IMR-90 (cell line): ENCODE results near the gene NTM. TPM values are rescaled to one million over a fixed set of nuclear protein-coding genes. Genes with fewer than 3 reads are reported as not detected.

Experiments used
- ATAC-seq: fragments of 200-7000 bp; cut with Tn5 transposase; 2 replicates; pipeline ENCODE4 v1.9.1; 2020; ENCODE audit warnings: low read depth, mild to moderate bottlenecking, moderate library complexity
- BruUV-seq: library from RNA; stranded (reverse); fragments of 400-500 nt; replicated peaks from 2 replicates; lab custom pipeline; 2021; lab: Mats Ljungman, UMichigan
- CTCF ChIA-PET: fragments of 300-600 bp; formaldehyde crosslinking; extraction: SDS; loops from one replicate; lab custom pipeline; 2021; ENCODE audit warnings: antibody characterized with exemption; lab: Yijun Ruan, JAX
- POLR2A ChIA-PET: fragments of 300-600 bp; sonication (Branson Sonifier 250); formaldehyde crosslinking; loops from one replicate; lab custom pipeline; 2022; ENCODE audit warnings: antibody characterized with exemption; ENCODE audit not compliant: unreplicated experiment; lab: Charles Lee
- DNase-seq: peaks from one replicate; pipeline ENCODE4 v3.0.0; 2013
- H2AFZ ChIP-seq: replicated peaks from 2 replicates; pipeline ENCODE3; 2013; ENCODE audit warnings: low read length, mild to moderate bottlenecking; ENCODE audit not compliant: poor library complexity
- H2AK5ac ChIP-seq: 2 replicates; pipeline ENCODE4 v1.6.1; 2013; ENCODE audit warnings: low read depth, low read length, inconsistent platforms
- H2AK9ac ChIP-seq: replicated peaks from 2 replicates; pipeline ENCODE3; 2013; ENCODE audit warnings: mild to moderate bottlenecking, low read depth, low read length, moderate library complexity; ENCODE audit not compliant: poor library complexity
- H2BK120ac ChIP-seq: 2 replicates; pipeline ENCODE4 v1.6.1; 2013; ENCODE audit warnings: low read depth, low read length, inconsistent platforms
- H2BK15ac ChIP-seq: 3 replicates; pipeline ENCODE4 v1.6.1; 2013; ENCODE audit warnings: low read depth, low read length, inconsistent platforms
- H2BK20ac ChIP-seq: 2 replicates; pipeline ENCODE4 v1.6.1; 2013; ENCODE audit warnings: low read depth, mild to moderate bottlenecking, inconsistent platforms, low read length, moderate library complexity
- H2BK5ac ChIP-seq: 2 replicates; pipeline ENCODE4 v1.6.1; 2013; ENCODE audit warnings: mild to moderate bottlenecking, low read depth, low read length, inconsistent platforms; ENCODE audit not compliant: poor library complexity, severe bottlenecking
- H3K14ac ChIP-seq: replicated peaks from 2 replicates; pipeline ENCODE4 v1.6.1; 2013; ENCODE audit warnings: low read depth, low read length, inconsistent platforms
- H3K18ac ChIP-seq: 2 replicates; pipeline ENCODE4 v1.6.1; 2013; ENCODE audit warnings: low read depth, low read length, control low read depth
- H3K23ac ChIP-seq: 2 replicates; pipeline ENCODE4 v1.6.1; 2013; ENCODE audit warnings: low read depth, low read length, inconsistent platforms
- H3K27ac ChIP-seq: 2 replicates; pipeline ENCODE4 v1.5.1; 2013; ENCODE audit warnings: mild to moderate bottlenecking, control low read depth, low read length; ENCODE audit not compliant: insufficient read depth
- H3K27me3 ChIP-seq: 2 replicates; pipeline ENCODE4 v1.6.1; 2013; ENCODE audit warnings: low read length; ENCODE audit not compliant: control insufficient read depth, insufficient read depth
- H3K36me3 ChIP-seq: 2 replicates; pipeline ENCODE4 v1.6.1; 2013; ENCODE audit warnings: low read length, mixed read lengths; ENCODE audit not compliant: control insufficient read depth, insufficient read depth
- H3K4ac ChIP-seq: 2 replicates; pipeline ENCODE4 v1.6.1; 2013; ENCODE audit warnings: low read depth, low read length, inconsistent platforms
- H3K4me1 ChIP-seq: 2 replicates; pipeline ENCODE4 v1.6.1; 2013; ENCODE audit warnings: low read length, mixed read lengths; ENCODE audit not compliant: control insufficient read depth, insufficient read depth
- H3K4me2 ChIP-seq: 2 replicates; pipeline ENCODE4 v1.6.1; 2013; ENCODE audit warnings: low read depth, mild to moderate bottlenecking, control low read depth, low read length, moderate library complexity
- H3K4me3 ChIP-seq: 2 replicates; pipeline ENCODE4 v1.5.1; 2013; ENCODE audit warnings: low read depth, mild to moderate bottlenecking, control low read depth, low read length, moderate library complexity; ENCODE audit not compliant: insufficient read depth
- H3K56ac ChIP-seq: 2 replicates; pipeline ENCODE4 v1.6.1; 2013; ENCODE audit warnings: low read length, inconsistent platforms; ENCODE audit not compliant: insufficient read depth; ENCODE audit errors: extremely low read depth
- H3K79me1 ChIP-seq, 2 experiments: 2 replicates each; pipeline ENCODE4 v1.6.1; 2013; ENCODE audit warnings: low read length in 2 of 2, inconsistent platforms in 1 of 2, low read depth in 1 of 2
- H3K9ac ChIP-seq: 2 replicates; pipeline ENCODE4 v1.6.1; 2013; ENCODE audit warnings: low read depth, low read length, control low read depth
- H3K9me1 ChIP-seq: 2 replicates; pipeline ENCODE4 v1.6.1; 2013; ENCODE audit warnings: low read length, inconsistent platforms; ENCODE audit not compliant: insufficient read depth
- H3K9me3 ChIP-seq: 2 replicates; pipeline ENCODE4 v1.6.1; 2013; ENCODE audit warnings: low read length; ENCODE audit not compliant: control insufficient read depth, insufficient read depth
- H4K20me1 ChIP-seq: 2 replicates; pipeline ENCODE4 v1.6.1; 2013; ENCODE audit warnings: low read length, inconsistent platforms; ENCODE audit not compliant: insufficient read depth
- H4K5ac ChIP-seq: 2 replicates; pipeline ENCODE4 v1.6.1; 2013; ENCODE audit warnings: mild to moderate bottlenecking, low read depth, low read length, control low read depth
- H4K8ac ChIP-seq, 2 experiments: 2 replicates each; pipeline ENCODE4 v1.6.1; 2013; ENCODE audit warnings: low read depth in 2 of 2, low read length in 2 of 2, control low read depth in 1 of 2, inconsistent platforms in 1 of 2
- H4K91ac ChIP-seq: 2 replicates; pipeline ENCODE4 v1.6.1; 2013; ENCODE audit warnings: low read depth, low read length, inconsistent platforms; ENCODE audit not compliant: insufficient read depth
- CEBPB ChIP-seq: IDR thresholded peaks from 2 replicates; pipeline ENCODE4 v1.6.1; 2012; ENCODE audit warnings: low read depth, low read length, improper control_type of control experiment
- CHD1 ChIP-seq: IDR thresholded peaks from 2 replicates; pipeline ENCODE4 v1.6.1; 2012; ENCODE audit warnings: low read depth, low read length, improper control_type of control experiment
- CTCF ChIP-seq: conservative IDR thresholded peaks from 2 replicates; pipeline ENCODE4 v1.5.1; 2012; ENCODE audit warnings: mild to moderate bottlenecking, low read depth, low read length, improper control_type of control experiment
- ELK1 ChIP-seq: fragments of 150-350 bp; IDR thresholded peaks from 2 replicates; pipeline ENCODE4 v1.6.1; 2016; ENCODE audit warnings: low read depth, mild to moderate bottlenecking, low read length, moderate library complexity, borderline replicate concordance
- FOS ChIP-seq: fragments of 150-350 bp; IDR thresholded peaks from 2 replicates; pipeline ENCODE4 v1.6.1; 2016; ENCODE audit warnings: low read depth, low read length
- MAZ ChIP-seq: IDR thresholded peaks from 2 replicates; pipeline ENCODE4 v1.6.1; 2012; ENCODE audit warnings: low read depth, mild to moderate bottlenecking, low read length, improper control_type of control experiment, moderate library complexity, borderline replicate concordance
- MXI1 ChIP-seq: IDR thresholded peaks from 2 replicates; pipeline ENCODE4 v1.6.1; 2012; ENCODE audit warnings: low read depth, mild to moderate bottlenecking, low read length, moderate library complexity, borderline replicate concordance
- NFE2L2 ChIP-seq: fragments of 150-350 bp; IDR thresholded peaks from 2 replicates; pipeline ENCODE4 v1.6.1; 2016; ENCODE audit warnings: low read depth, mild to moderate bottlenecking, low read length
- POLR2A ChIP-seq: IDR thresholded peaks from 2 replicates; pipeline ENCODE4 v1.6.1; 2012; ENCODE audit warnings: mild to moderate bottlenecking, low read depth, low read length
- RAD21 ChIP-seq: IDR thresholded peaks from 2 replicates; pipeline ENCODE4 v1.6.1; 2012; ENCODE audit warnings: low read length, improper control_type of control experiment
- RCOR1 ChIP-seq: IDR thresholded peaks from 2 replicates; pipeline ENCODE4 v1.6.1; 2012; ENCODE audit warnings: mild to moderate bottlenecking, low read length, improper control_type of control experiment; ENCODE audit not compliant: insufficient replicate concordance
- RFX5 ChIP-seq: IDR thresholded peaks from 2 replicates; pipeline ENCODE4 v1.8.0; 2012; ENCODE audit warnings: low read depth, mild to moderate bottlenecking, low read length, moderate library complexity
- SMC3 ChIP-seq: fragments of 150-350 bp; IDR thresholded peaks from 2 replicates; pipeline ENCODE4 v1.6.1; 2016; ENCODE audit warnings: low read depth, mild to moderate bottlenecking, antibody characterized with exemption, low read length, moderate library complexity
- USF2 ChIP-seq: fragments of 150-350 bp; IDR thresholded peaks from 2 replicates; pipeline ENCODE4 v1.6.1; 2017; ENCODE audit warnings: mild to moderate bottlenecking, antibody characterized with exemption, low read length, low read depth
- WGBS, 2 experiments: methylation state at CpG; one replicate each; pipeline versions ENCODE4 v1.1.5 to v1.1.7; 2013; ENCODE audit warnings: missing lambda C conversion rate in 2 of 2; ENCODE audit not compliant: insufficient read length in 1 of 2; ENCODE audit errors: extremely low coverage in 2 of 2; 5-methylcytosine and 5-hydroxymethylcytosine counted together
- dilution Hi-C: fragments of 300-500 bp; cut with HindIII; formaldehyde crosslinking; loops from one replicate; pipeline ENCODE4 v1.14.3; 2018; ENCODE audit warnings: low sequenced_read_pairs; ENCODE audit not compliant: unreplicated experiment
- in situ Hi-C: fragments of 300-500 bp; cut with MboI; formaldehyde crosslinking; loops from 3 replicates; pipeline ENCODE4 v1.14.3; 2019; ENCODE audit warnings: low sequenced_read_pairs, inconsistent platforms, mixed read lengths
- intact Hi-C: fragments of 100-400 bp; cut with micrococcal nuclease; formaldehyde crosslinking; loops from 2 replicates; pipeline ENCODE4 v1.10.0; 2022
- polyA plus RNA-seq, 3 experiments: library from polyadenylated mRNA; depleted of rRNA; stranded (reverse); fragments of >200 nt; gene quantifications; 2 replicates each; pipeline ENCODE4 v1.2.3, GENCODE V29; 2012; ENCODE audit warnings: low replicate concordance in 1 of 3
- total RNA-seq: library from RNA; depleted of rRNA; stranded (reverse); fragments of >200 nt; gene quantifications from 2 replicates; pipeline ENCODE4 v1.2.3, GENCODE V29; 2012

The NTM gene
- total and polyA plus RNA-seq, 2 of the 4 experiments (the other 2 are of a cell fraction): 19.5 to 25.5 TPM

- intact Hi-C loops: loop anchor here (10.0 kb wide), 1 partner anchor 603 kb away; no protein-coding TSS in a partner anchor
- H2BK5ac ChIP-seq: no peak overlapping the region
- H3K27me3 ChIP-seq: peaks cover 1% of the 10 kb centered on the region
- peaks cover 4% of the 10 kb centered on the region; the same call in 1 of the 2 replicates for H3K4me1 ChIP-seq
- no peak overlapping the region for H2BK15ac ChIP-seq
- H4K91ac ChIP-seq: no peak overlapping the region
- dilution Hi-C loops: no loop called here
- no peak overlapping the region for H2BK120ac ChIP-seq
- H3K4ac ChIP-seq: no peak overlapping the region
- H4K20me1 ChIP-seq: no peaks in the 10 kb centered on the region
- BruUV-seq: no TSS peak
- no peaks in the 10 kb centered on the region for H3K9me1 ChIP-seq
- H2AK5ac ChIP-seq: no peak overlapping the region
- H2AK9ac ChIP-seq: no peak overlapping the region
- H3K4me3 ChIP-seq: no peak overlapping the region
- H4K8ac ChIP-seq: no peak overlapping the region
- H3K36me3 ChIP-seq: no peaks in the 10 kb centered on the region
- no peak overlapping the region for H2BK20ac ChIP-seq
- no peak overlapping the region for H3K9ac ChIP-seq
- 63% methylated on average over 17 of the region's 65 CpGs; no CpG with 5 or more reads in 1 of the 2 experiments for WGBS, 2 experiments
- no peaks in the 10 kb centered on the region for H3K9me3 ChIP-seq
- ChIA-PET CTCF (interaction anchor here (0.6 to 2.0 kb wide), 5 partner anchors 9 to 930 kb away, joined by 3 to 6 read pairs (median 4); no protein-coding TSS in a partner anchor), POLR2A (no interaction called here)
- no peaks in the 10 kb centered on the region for H3K79me1 ChIP-seq
- ATAC-seq (peak; percentile 30; the same call in 1 of the 2 replicates), DNase-seq (peak; percentile 11)
- no peak overlapping the region for H3K14ac ChIP-seq
- no peak overlapping the region for H3K56ac ChIP-seq
- in situ Hi-C loops: no loop called here
- no peak overlapping the region for H3K23ac ChIP-seq
- peak overlapping the region; percentile 26 for H2AFZ ChIP-seq
- no peak overlapping the region for H4K5ac ChIP-seq
- H3K27ac ChIP-seq: no peak overlapping the region
- H3K18ac ChIP-seq: no peak overlapping the region
- H3K4me2 ChIP-seq: no peak overlapping the region
- no peak for TF ChIP-seq CHD1
- TF ChIP-seq NFE2L2: no peak
- peak; percentile 69 for TF ChIP-seq CTCF
- TF ChIP-seq RAD21: peak; percentile 48
- peak; percentile 69; the same call in 1 of the 2 replicates for TF ChIP-seq MAZ
- no peak for TF ChIP-seq RFX5
- TF ChIP-seq MXI1: no peak
- TF ChIP-seq ELK1: no peak
- no peak for TF ChIP-seq RCOR1
- no peak for TF ChIP-seq CEBPB
- TF ChIP-seq SMC3: peak; percentile 56
- TF ChIP-seq POLR2A: no peak
- no peak for TF ChIP-seq USF2
- TF ChIP-seq FOS: no peak
These were observed 321.0 kb downstream of the NTM start for GRCh38 chr11:131691181-131692041.
